ENCODE data around the gene RGL2. TPM values are rescaled to one million over a fixed set of nuclear protein-coding genes. Genes with fewer than 3 reads are reported as not detected.

Gene RGL2
- total and polyA plus RNA-seq, 10 of the 15 experiments (the other 5 are each of a cell fraction or from before 2014, with no cell fraction given), result 0.84 to 21.2 (median 6.8) TPM

- TF ChIP-seq BCL3 (IDR thresholded peaks at IDR 0.05; ENCODE audit: borderline replicate concordance, insufficient read depth, low read depth, low read length, poor library complexity, severe bottlenecking) (peak; percentile 11), E2F8 (IDR thresholded peaks at IDR 0.05; ENCODE audit: low read depth, partially characterized antibody) (peak; percentile 53), E4F1 (IDR thresholded peaks at IDR 0.05; ENCODE audit: borderline replicate concordance, partially characterized antibody) (peak; percentile 69), USF2 (IDR thresholded peaks at IDR 0.05; ENCODE audit: borderline replicate concordance, low read depth, low read length) (no peak), NFYA (IDR thresholded peaks at IDR 0.05; ENCODE audit: borderline replicate concordance, low read depth, low read length) (no peak), CREB1 (IDR thresholded peaks at IDR 0.05; ENCODE audit: low read depth) (peak; percentile 62), RFX5 (IDR thresholded peaks at IDR 0.05; ENCODE audit: low read depth, low read length) (0 out of 2 replicates have a peak, but pooled peaks have one; percentile 57), EGR1 (IDR thresholded peaks at IDR 0.05; ENCODE audit: borderline replicate concordance in 1 of 2, low read depth in 2 of 2, low read length in 2 of 2) (peak in 1 of 2 experiments; percentile 86; a peak in 2 of 3 replicates), ZBTB4 (CRISPR knock-in tag; IDR thresholded peaks at IDR 0.05) (no peak), MXI1 (IDR thresholded peaks at IDR 0.05; ENCODE audit: low read depth, low read length) (peak; percentile 59; the same call in 1 of the 2 replicates), IKZF2 (IDR thresholded peaks at IDR 0.05) (no peak), BHLHE40 (IDR thresholded peaks at IDR 0.05; ENCODE audit: borderline replicate concordance in 1 of 2, low read depth in 2 of 2, low read length in 1 of 2) (peak; percentile 49 to 77), ATF7 (IDR thresholded peaks at IDR 0.05; ENCODE audit: low read depth) (peak; percentile 55), NFXL1 (IDR thresholded peaks at IDR 0.05; ENCODE audit: borderline replicate concordance) (no peak), TARDBP (IDR thresholded peaks at IDR 0.05; ENCODE audit: borderline replicate concordance) (no peak), KLF5 (IDR thresholded peaks at IDR 0.05; ENCODE audit: partially characterized antibody) (peak; percentile 45), IKZF1 (conservative IDR thresholded peaks at IDR 0.05) (no peak; the same call in 1 of the 2 replicates)
Observed at GRCh38 chr6:33317669-33318425, 19.1 kb upstream of the RGL2 start, which contains the start of gene ZBTB22 (continued).
